ENCODE measurements around the gene PNMT. TPM values are rescaled to one million over a fixed set of nuclear protein-coding genes. Genes with fewer than 3 reads are reported as not detected.

Gene PNMT
- total RNA-seq, 2 donors from 2014 or later = 0.64 TPM; not detected in 1

- Mint-ChIP-seq H3K36me3 (no peaks in the 10 kb centered on the region), H3K9me3 (no peaks in the 10 kb centered on the region), H3K27ac (no peak overlapping the region)
- ATAC-seq (no peak), DNase-seq (ENCODE audit: low spot score in 2 of 2) (no peak)
These were observed 38.8 kb upstream of the PNMT start for GRCh38 chr17:39629494-39629880.

- DNase-seq (ENCODE audit: low spot score in 2 of 2) = no peak
- Mint-ChIP-seq H3K9me3 (no peaks in the 10 kb centered on the region), H3K27ac (no peak overlapping the region), H3K36me3 (no peaks in the 10 kb centered on the region)
- no peak for ATAC-seq
These were observed 38.4 kb upstream of the PNMT start for GRCh38 chr17:39629898-39630297.

GRCh38 chr17:39631403-39631802 lies 36.9 kb upstream of the PNMT start:
- H3K27ac Mint-ChIP-seq = peak overlapping the region in 1 of 2 donors; percentile 30
- no peaks in the 10 kb centered on the region for H3K9me3 Mint-ChIP-seq
- DNase-seq (ENCODE audit: low spot score in 2 of 2) = no peak
- no peak for ATAC-seq
- no peaks in the 10 kb centered on the region for H3K36me3 Mint-ChIP-seq

GRCh38 chr17:39632153-39632941 lies 35.9 kb upstream of the PNMT start:
- H3K27ac Mint-ChIP-seq = no peak overlapping the region
- no peaks in the 10 kb centered on the region for H3K36me3 Mint-ChIP-seq
- H3K9me3 Mint-ChIP-seq = no peaks in the 10 kb centered on the region
- DNase-seq (ENCODE audit: low spot score in 2 of 2) (no peak), ATAC-seq (no peak)

GRCh38 chr17:39633570-39634183 lies 34.6 kb upstream of the PNMT start:
- ATAC-seq (no peak), DNase-seq (ENCODE audit: low spot score in 2 of 2) (no peak)
- peaks cover 0 to 13% of the 10 kb centered on the region in 2 donors for H3K36me3 Mint-ChIP-seq
- H3K9me3 Mint-ChIP-seq = no peaks in the 10 kb centered on the region
- no peak overlapping the region for H3K27ac Mint-ChIP-seq

- ATAC-seq (no peak), DNase-seq (ENCODE audit: low spot score in 2 of 2) (peak in 1 of 2 donors; percentile 35)
- Mint-ChIP-seq H3K27ac (no peak overlapping the region), H3K36me3 (peaks cover 0 to 13% of the 10 kb centered on the region in 2 donors), H3K9me3 (no peaks in the 10 kb centered on the region)
These were observed 33.8 kb upstream of the PNMT start for GRCh38 chr17:39634384-39634871.

- Mint-ChIP-seq H3K36me3 (peaks cover 0 to 13% of the 10 kb centered on the region in 2 donors), H3K9me3 (no peaks in the 10 kb centered on the region), H3K27ac (peak overlapping the region in 1 of 2 donors; percentile 87)
- ATAC-seq = no peak
- DNase-seq (ENCODE audit: low spot score in 2 of 2) = no peak
These were observed 32.6 kb upstream of the PNMT start for GRCh38 chr17:39635614-39636176.

- DNase-seq (ENCODE audit: low spot score in 2 of 2) = no peak
- peak overlapping the region; percentile 65 to 87 for H3K27ac Mint-ChIP-seq
- no peaks in the 10 kb centered on the region for H3K9me3 Mint-ChIP-seq
- H3K36me3 Mint-ChIP-seq = peaks cover 0 to 13% of the 10 kb centered on the region in 2 donors
- ATAC-seq = peak in 1 of 2 donors; percentile 10
These were observed 31.7 kb upstream of the PNMT start for GRCh38 chr17:39636587-39636926.

- ATAC-seq = peak; percentile 90 to 93
- Mint-ChIP-seq H3K27ac (peak within 1 kb of the TSS; percentile 87 to 95), H3K36me3 (peaks cover 0 to 13% of the 10 kb centered on the region in 2 donors)
These were observed 31.1 kb upstream of the PNMT start, which contains the start of gene STARD3 for GRCh38 chr17:39636927-39637736. Gene STARD3 (plus strand): TSS chr17:39637144. CDS start chr17:39653532, 16,388 bp downstream.

GRCh38 chr17:39638317-39638716 lies 29.9 kb upstream of the PNMT start:
- Mint-ChIP-seq H3K36me3 (peaks cover 0 to 13% of the 10 kb centered on the region in 2 donors), H3K9me3 (no peaks in the 10 kb centered on the region), H3K27ac (peak overlapping the region in 1 of 2 donors; percentile 87)
- ATAC-seq (no peak), DNase-seq (ENCODE audit: low spot score in 2 of 2) (no peak)

More at GRCh38 chr17:39636927-39637736, 31.1 kb upstream of the PNMT start, which contains the start of gene STARD3:
- H3K9me3 Mint-ChIP-seq = no peaks in the 10 kb centered on the region
- DNase-seq (ENCODE audit: low spot score in 2 of 2) = peak; percentile 89 to 92

GRCh38 chr17:39639043-39639442 lies 29.2 kb upstream of the PNMT start:
- Mint-ChIP-seq H3K9me3 (no peaks in the 10 kb centered on the region), H3K27ac (peak overlapping the region in 1 of 2 donors; percentile 87), H3K36me3 (peaks cover 0 to 13% of the 10 kb centered on the region in 2 donors)
- ATAC-seq (no peak), DNase-seq (ENCODE audit: low spot score in 2 of 2) (no peak)

GRCh38 chr17:39639566-39640458 lies 28.4 kb upstream of the PNMT start:
- Mint-ChIP-seq H3K27ac (peak overlapping the region in 1 of 2 donors; percentile 87), H3K36me3 (peaks cover 0 to 13% of the 10 kb centered on the region in 2 donors), H3K9me3 (no peaks in the 10 kb centered on the region)
- ATAC-seq (no peak), DNase-seq (ENCODE audit: low spot score in 2 of 2) (no peak)

- Mint-ChIP-seq H3K9me3 (no peaks in the 10 kb centered on the region), H3K27ac (no peak overlapping the region), H3K36me3 (peaks cover 0 to 13% of the 10 kb centered on the region in 2 donors)
- ATAC-seq (no peak), DNase-seq (ENCODE audit: low spot score in 2 of 2) (no peak)
These were observed 27.6 kb upstream of the PNMT start for GRCh38 chr17:39640591-39641031.

GRCh38 chr17:39641097-39641496 lies 27.2 kb upstream of the PNMT start:
- no peak for ATAC-seq
- H3K9me3 Mint-ChIP-seq = no peaks in the 10 kb centered on the region
- no peak for DNase-seq (ENCODE audit: low spot score in 2 of 2)
- H3K36me3 Mint-ChIP-seq = peaks cover 0 to 13% of the 10 kb centered on the region in 2 donors
- H3K27ac Mint-ChIP-seq = no peak overlapping the region

GRCh38 chr17:39641883-39642282 lies 26.4 kb upstream of the PNMT start:
- peaks cover 0 to 13% of the 10 kb centered on the region in 2 donors for H3K36me3 Mint-ChIP-seq
- H3K27ac Mint-ChIP-seq = peak overlapping the region in 1 of 2 donors; percentile 22

More at GRCh38 chr17:39641883-39642282, 26.4 kb upstream of the PNMT start:
- H3K9me3 Mint-ChIP-seq = no peaks in the 10 kb centered on the region
- DNase-seq (ENCODE audit: low spot score in 2 of 2) = no peak
- no peak for ATAC-seq

Data from activated naive CD4-positive, alpha-beta T cell treated with anti-CD3 and anti-CD28 coated beads, Interleukin-2, amount 50 U/mL, for 72 hours (primary cell).